Measurements from ENCODE around the gene TULP4.

DNA sequence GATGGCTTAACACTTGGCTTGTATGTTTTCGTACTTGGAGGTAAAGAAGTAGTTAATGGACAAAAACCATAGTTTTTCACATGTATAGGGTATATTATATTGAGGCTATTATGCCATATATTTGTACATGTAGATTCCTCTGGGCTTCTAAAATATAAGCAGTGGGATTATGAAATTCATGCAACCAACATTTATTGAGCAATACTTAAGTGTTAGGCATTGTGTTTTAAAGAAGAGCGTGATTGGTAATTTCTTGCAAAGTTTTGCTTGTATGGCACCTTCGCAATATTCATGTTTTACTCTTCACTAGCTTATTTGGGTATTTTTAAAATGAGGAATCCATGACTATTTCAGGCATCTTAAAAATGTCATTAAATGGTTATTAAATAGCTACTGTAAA, 2.5 kb downstream of the TULP4 start:
- TF ChIP-seq, protein P1, sequence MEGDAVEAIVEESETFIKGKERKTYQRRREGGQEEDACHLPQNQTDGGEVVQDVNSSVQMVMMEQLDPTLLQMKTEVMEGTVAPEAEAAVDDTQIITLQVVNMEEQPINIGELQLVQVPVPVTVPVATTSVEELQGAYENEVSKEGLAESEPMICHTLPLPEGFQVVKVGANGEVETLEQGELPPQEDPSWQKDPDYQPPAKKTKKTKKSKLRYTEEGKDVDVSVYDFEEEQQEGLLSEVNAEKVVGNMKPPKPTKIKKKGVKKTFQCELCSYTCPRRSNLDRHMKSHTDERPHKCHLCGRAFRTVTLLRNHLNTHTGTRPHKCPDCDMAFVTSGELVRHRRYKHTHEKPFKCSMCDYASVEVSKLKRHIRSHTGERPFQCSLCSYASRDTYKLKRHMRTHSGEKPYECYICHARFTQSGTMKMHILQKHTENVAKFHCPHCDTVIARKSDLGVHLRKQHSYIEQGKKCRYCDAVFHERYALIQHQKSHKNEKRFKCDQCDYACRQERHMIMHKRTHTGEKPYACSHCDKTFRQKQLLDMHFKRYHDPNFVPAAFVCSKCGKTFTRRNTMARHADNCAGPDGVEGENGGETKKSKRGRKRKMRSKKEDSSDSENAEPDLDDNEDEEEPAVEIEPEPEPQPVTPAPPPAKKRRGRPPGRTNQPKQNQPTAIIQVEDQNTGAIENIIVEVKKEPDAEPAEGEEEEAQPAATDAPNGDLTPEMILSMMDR (IDR thresholded peaks at IDR 0.05) = no peak
- no peak for TF ChIP-seq POLR2A (IDR thresholded peaks at IDR 0.05; ENCODE audit: low read depth)
- TF ChIP-seq EP300 (IDR thresholded peaks at IDR 0.05) = no peak
- no peak for TF ChIP-seq POLR2AphosphoS5 (IDR thresholded peaks at IDR 0.05)
